Skeletal muscle tissue (tissue), 4 donors: Measurements from ENCODE around the gene DOK6. TPM values are rescaled to one million over a fixed set of nuclear protein-coding genes. Genes with fewer than 3 reads are reported as not detected.

Experiments
- H3K27ac ChIP-seq: one replicate; pipeline ENCODE4 v1.7.0; 2013; ENCODE audit warnings: mild to moderate bottlenecking, low read depth, low read length, inconsistent platforms
- H3K27me3 ChIP-seq, 3 donors: one replicate each; pipeline ENCODE4 v1.7.0; 2013; ENCODE audit warnings: low read length in 3 of 3; ENCODE audit not compliant: control insufficient read depth in 3 of 3, insufficient read depth in 3 of 3
- H3K36me3 ChIP-seq, 3 donors: one replicate each; pipeline ENCODE4 v1.7.0; 2013; ENCODE audit warnings: low read length in 3 of 3; ENCODE audit not compliant: control insufficient read depth in 3 of 3, insufficient read depth in 3 of 3
- H3K4me1 ChIP-seq, 3 donors: one replicate each; pipeline ENCODE4 v1.7.0; 2013; ENCODE audit warnings: low read length in 3 of 3, mild to moderate bottlenecking in 3 of 3; ENCODE audit not compliant: control insufficient read depth in 3 of 3, insufficient read depth in 3 of 3
- H3K4me3 ChIP-seq, 3 donors: one replicate each; pipeline ENCODE4 v1.7.0; 2013; ENCODE audit warnings: low read length in 3 of 3
- H3K9ac ChIP-seq, 3 donors: one replicate each; pipeline ENCODE4 v1.7.0; 2013; ENCODE audit warnings: low read length in 3 of 3, mild to moderate bottlenecking in 3 of 3, moderate library complexity in 2 of 3, low read depth in 1 of 3
- H3K9me3 ChIP-seq, 3 donors: one replicate each; pipeline ENCODE4 v1.7.0; 2013; ENCODE audit warnings: low read length in 3 of 3; ENCODE audit not compliant: control insufficient read depth in 3 of 3
- total RNA-seq: library from RNA; depleted of rRNA; stranded (reverse); fragments of >200 nt; gene quantifications from one replicate; pipeline ENCODE4 v1.2.3, GENCODE V29; 2014
- donor health status: Osteomylitis.

Gene DOK6
- total RNA-seq, 1 donor from 2014 or later = 3.1 TPM

- H3K9me3 ChIP-seq = no peaks in the 10 kb centered on the region
- H3K9ac ChIP-seq = no peak overlapping the region
- H3K4me1 ChIP-seq = no peaks in the 10 kb centered on the region
- H3K36me3 ChIP-seq = no peaks in the 10 kb centered on the region
- no peak overlapping the region for H3K4me3 ChIP-seq
- H3K27me3 ChIP-seq = no peaks in the 10 kb centered on the region
- no peak overlapping the region for H3K27ac ChIP-seq
Measured at GRCh38 chr18:69411199-69411598, 10.5 kb downstream of the DOK6 start.

DNA sequence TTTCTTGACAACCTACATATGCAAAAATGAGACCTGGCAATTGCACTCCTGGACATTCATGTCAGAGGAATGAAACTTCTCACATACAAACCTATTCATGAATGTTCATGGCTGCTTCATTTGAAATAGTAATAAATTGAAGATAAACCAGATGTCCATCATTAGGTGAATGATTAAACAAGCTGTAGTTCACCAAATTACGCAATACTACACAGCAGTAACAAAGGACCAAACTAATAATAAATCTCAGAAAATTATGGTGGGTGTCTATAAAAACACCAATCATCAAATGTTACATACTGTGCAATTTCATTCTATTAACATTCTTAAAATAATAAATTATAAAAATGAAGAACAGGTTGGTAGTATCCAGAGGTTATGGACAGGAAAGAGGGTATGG is 13.5 kb downstream of the DOK6 start:
- no peak overlapping the region for H3K9ac ChIP-seq
- H3K4me1 ChIP-seq = no peaks in the 10 kb centered on the region
- no peak overlapping the region for H3K27ac ChIP-seq
- H3K4me3 ChIP-seq = no peak overlapping the region
- H3K27me3 ChIP-seq = no peaks in the 10 kb centered on the region
- H3K9me3 ChIP-seq = no peaks in the 10 kb centered on the region
- H3K36me3 ChIP-seq = no peaks in the 10 kb centered on the region

GRCh38 chr18:69432847-69433246 is 32.2 kb downstream of the DOK6 start:
- Histone ChIP-seq H3K9ac (no peak overlapping the region), H3K36me3 (no peaks in the 10 kb centered on the region), H3K27me3 (no peaks in the 10 kb centered on the region), H3K4me1 (no peaks in the 10 kb centered on the region), H3K9me3 (no peaks in the 10 kb centered on the region), H3K4me3 (no peak overlapping the region), H3K27ac (no peak overlapping the region)

- Histone ChIP-seq H3K4me1 (no peaks in the 10 kb centered on the region), H3K4me3 (no peak overlapping the region), H3K36me3 (no peaks in the 10 kb centered on the region), H3K27ac (no peak overlapping the region), H3K9me3 (no peaks in the 10 kb centered on the region), H3K27me3 (no peaks in the 10 kb centered on the region), H3K9ac (no peak overlapping the region)
Measured at GRCh38 chr18:69435000-69435399, 34.3 kb downstream of the DOK6 start.

- H3K9me3 ChIP-seq = peaks cover 0 to 4% (median 0%) of the 10 kb centered on the region in 3 donors
- H3K9ac ChIP-seq = no peak overlapping the region
- no peaks in the 10 kb centered on the region for H3K36me3 ChIP-seq
- H3K4me1 ChIP-seq = no peaks in the 10 kb centered on the region
- no peak overlapping the region for H3K4me3 ChIP-seq
- no peak overlapping the region for H3K27ac ChIP-seq
- no peaks in the 10 kb centered on the region for H3K27me3 ChIP-seq
Measured at GRCh38 chr18:69444221-69444620, 43.5 kb downstream of the DOK6 start.

- no peak overlapping the region for H3K4me3 ChIP-seq
- H3K4me1 ChIP-seq = no peaks in the 10 kb centered on the region
- peaks cover 0 to 4% (median 0%) of the 10 kb centered on the region in 3 donors for H3K9me3 ChIP-seq
- H3K36me3 ChIP-seq = no peaks in the 10 kb centered on the region
- H3K27me3 ChIP-seq = no peaks in the 10 kb centered on the region
- no peak overlapping the region for H3K27ac ChIP-seq
- H3K9ac ChIP-seq = no peak overlapping the region
Measured at GRCh38 chr18:69447886-69448285, 47.2 kb downstream of the DOK6 start.

DNA sequence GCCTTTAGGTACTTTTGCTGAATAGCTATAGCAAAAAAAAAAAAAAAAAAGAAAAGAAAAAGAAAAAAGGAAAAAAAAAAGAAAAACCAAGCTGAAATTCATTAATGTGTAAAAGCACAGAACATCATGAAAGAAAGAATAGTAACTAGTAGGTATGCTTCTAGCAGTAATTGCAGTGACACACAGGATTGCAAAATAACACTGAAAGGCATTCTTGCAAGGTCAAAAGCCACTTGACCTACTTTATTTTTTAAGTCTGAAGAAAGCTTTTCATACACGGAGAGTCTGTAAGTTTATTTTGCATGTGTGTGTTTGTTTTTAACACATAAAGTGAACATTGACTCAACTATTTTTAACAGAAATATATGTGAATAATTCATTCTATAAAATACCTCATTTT is 54.4 kb downstream of the DOK6 start:
- H3K4me1 ChIP-seq = no peaks in the 10 kb centered on the region
- H3K36me3 ChIP-seq = no peaks in the 10 kb centered on the region
- H3K4me3 ChIP-seq = no peak overlapping the region
- peaks cover 0 to 8% (median 0%) of the 10 kb centered on the region in 3 donors for H3K9me3 ChIP-seq
- no peak overlapping the region for H3K27ac ChIP-seq
- H3K27me3 ChIP-seq = no peaks in the 10 kb centered on the region
- H3K9ac ChIP-seq = no peak overlapping the region

DNA sequence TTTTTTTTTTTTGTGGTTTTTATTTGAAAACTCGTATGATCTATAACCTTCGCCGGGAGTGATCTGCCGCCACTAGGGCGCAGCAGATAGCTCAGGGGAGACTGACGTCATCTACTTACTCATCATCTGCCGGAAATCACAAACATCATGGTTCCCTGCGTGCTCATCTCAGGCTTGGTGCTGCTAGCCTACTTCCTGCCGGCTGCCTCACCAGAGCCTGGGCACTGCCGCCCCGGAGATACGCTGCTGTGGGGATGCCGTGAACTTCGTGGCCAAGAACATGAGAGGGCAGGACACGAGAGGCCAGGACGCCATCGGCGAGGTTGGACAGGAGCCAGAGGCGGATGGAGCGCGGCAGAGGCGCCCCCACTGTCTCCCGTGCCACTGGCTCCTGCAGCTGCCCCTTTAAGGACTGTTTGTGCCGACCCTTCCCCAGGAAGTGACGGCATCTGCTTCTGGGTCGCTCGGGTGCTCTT is 68.8 kb downstream of the DOK6 start:
- Histone ChIP-seq H3K9ac (no peak overlapping the region), H3K27me3 (no peaks in the 10 kb centered on the region), H3K4me3 (no peak overlapping the region), H3K9me3 (peaks cover 0 to 2% (median 0%) of the 10 kb centered on the region in 3 donors), H3K4me1 (no peaks in the 10 kb centered on the region), H3K27ac (no peak overlapping the region), H3K36me3 (no peaks in the 10 kb centered on the region)

- H3K9ac ChIP-seq = no peak overlapping the region
- no peak overlapping the region for H3K27ac ChIP-seq
- no peaks in the 10 kb centered on the region for H3K27me3 ChIP-seq
- H3K4me3 ChIP-seq = no peak overlapping the region
- H3K4me1 ChIP-seq = no peaks in the 10 kb centered on the region
- H3K36me3 ChIP-seq = no peaks in the 10 kb centered on the region
- no peaks in the 10 kb centered on the region for H3K9me3 ChIP-seq
Measured at GRCh38 chr18:69480460-69480859, 79.8 kb downstream of the DOK6 start.

GRCh38 chr18:69483574-69483973 is 82.9 kb downstream of the DOK6 start:
- Histone ChIP-seq H3K9me3 (no peaks in the 10 kb centered on the region), H3K36me3 (no peaks in the 10 kb centered on the region), H3K4me1 (no peaks in the 10 kb centered on the region), H3K4me3 (no peak overlapping the region), H3K27ac (no peak overlapping the region), H3K9ac (no peak overlapping the region), H3K27me3 (no peaks in the 10 kb centered on the region)
